HT1080 (cell line): Measurements from ENCODE around the gene TMEM266. TPM values are rescaled to one million over a fixed set of nuclear protein-coding genes. Genes with fewer than 3 reads are reported as not detected.
A peak's percentile ranks its signal among the peaks of the same experiment; 100 is the strongest.

Experiments used
- DNase-seq: peaks from one replicate; pipeline ENCODE4 v3.0.0-alpha.2; 2015; ENCODE audit warnings: low read depth
- total RNA-seq: library from RNA; depleted of rRNA; stranded (reverse); fragments of >200 nt; shearing (Covaris generic); gene quantifications from 2 replicates; pipeline ENCODE4 v1.2.3, GENCODE V29; 2014

Gene TMEM266
- total RNA-seq, 1 experiment from 2014 or later: 0.08 TPM

- no peak for DNase-seq
Measured at GRCh38 chr15:76123031-76123430, 63.2 kb downstream of the TMEM266 start.

- no peak for DNase-seq
Measured at GRCh38 chr15:76127169-76127568, 67.4 kb downstream of the TMEM266 start.

- no peak for DNase-seq
Measured at GRCh38 chr15:76127880-76128279, 68.1 kb downstream of the TMEM266 start.

- no peak for DNase-seq
Measured at GRCh38 chr15:76134537-76134936, 74.8 kb downstream of the TMEM266 start.

- no peak for DNase-seq
Measured at GRCh38 chr15:76135516-76135915, 75.7 kb downstream of the TMEM266 start.

DNA sequence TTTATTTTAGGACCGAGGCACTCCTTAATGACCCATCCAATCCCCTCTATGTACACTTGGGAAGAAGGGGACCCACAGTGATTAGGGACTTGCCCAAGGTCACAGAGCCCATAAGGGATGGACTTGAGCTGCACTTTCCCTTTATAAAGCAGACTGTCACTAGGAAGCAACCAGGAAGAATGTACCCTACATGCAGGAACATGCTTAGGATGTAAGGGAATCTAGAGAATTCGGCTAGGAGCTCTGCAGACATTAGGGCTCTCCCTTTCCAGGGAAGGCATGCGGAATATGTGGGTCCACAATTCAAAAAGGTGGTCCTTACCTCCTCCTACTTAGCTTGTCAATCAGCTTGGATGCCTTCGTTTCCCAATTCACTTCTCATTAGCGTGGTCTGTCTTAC is 78.7 kb downstream of the TMEM266 start:
- no peak for DNase-seq

- peak; percentile 68 for DNase-seq
Measured at GRCh38 chr15:76139368-76140073, 79.7 kb downstream of the TMEM266 start.

GRCh38 chr15:76140074-76140464 is 80.3 kb downstream of the TMEM266 start:
- no peak for DNase-seq

DNA sequence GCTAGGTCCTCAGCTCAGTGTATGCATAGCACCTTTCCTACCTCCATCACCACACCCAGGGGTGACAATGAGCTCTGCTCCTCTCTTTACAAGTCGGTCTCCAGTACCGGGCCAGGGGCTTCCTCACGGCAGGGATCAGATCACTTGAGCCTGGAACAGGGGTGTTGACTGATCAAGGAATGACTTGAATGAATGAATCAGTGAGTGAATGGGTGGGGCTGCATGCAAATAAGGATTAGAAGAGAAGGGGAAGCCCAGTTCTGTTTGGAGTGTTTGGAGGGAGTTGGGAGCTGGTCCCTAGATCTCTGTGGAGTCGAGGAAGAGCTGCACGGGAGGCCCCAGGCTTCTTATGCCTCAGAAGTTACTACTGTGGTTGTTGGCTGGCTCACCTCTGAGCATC is 87.0 kb downstream of the TMEM266 start:
- DNase-seq: no peak

GRCh38 chr15:76147906-76148570 is 88.3 kb downstream of the TMEM266 start:
- peak; percentile 43 for DNase-seq

DNA sequence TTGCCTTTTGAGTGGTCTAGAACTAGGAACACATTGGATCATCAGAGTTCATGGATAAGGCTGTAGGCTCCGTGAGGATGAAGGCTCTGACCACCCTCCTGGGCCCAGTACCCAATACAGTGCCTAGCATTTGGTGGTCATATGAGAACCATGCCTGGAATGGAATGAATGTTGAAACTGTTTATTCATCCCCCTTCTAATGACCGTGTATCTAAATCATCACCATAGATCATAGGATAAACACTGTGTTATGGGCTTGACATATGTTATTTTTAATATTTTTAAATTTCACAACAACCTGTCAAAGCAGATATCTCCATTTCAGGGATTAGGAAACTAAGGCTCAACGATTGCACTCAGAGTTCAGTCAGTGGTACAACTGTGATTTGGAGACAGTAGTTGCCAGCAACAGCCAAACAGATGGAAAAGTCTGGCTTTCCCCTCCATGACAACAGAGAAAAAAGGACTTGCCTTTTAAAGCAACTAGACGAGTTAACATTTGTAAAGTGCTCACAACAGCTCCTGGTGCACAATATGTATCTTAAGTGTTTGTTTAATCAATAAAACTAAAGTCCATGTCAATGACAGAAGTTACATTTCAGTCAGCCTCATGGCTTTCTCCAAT is 89.6 kb downstream of the TMEM266 start:
- no peak for DNase-seq

GRCh38 chr15:76150513-76150912 is 90.7 kb downstream of the TMEM266 start:
- no peak for DNase-seq

DNA sequence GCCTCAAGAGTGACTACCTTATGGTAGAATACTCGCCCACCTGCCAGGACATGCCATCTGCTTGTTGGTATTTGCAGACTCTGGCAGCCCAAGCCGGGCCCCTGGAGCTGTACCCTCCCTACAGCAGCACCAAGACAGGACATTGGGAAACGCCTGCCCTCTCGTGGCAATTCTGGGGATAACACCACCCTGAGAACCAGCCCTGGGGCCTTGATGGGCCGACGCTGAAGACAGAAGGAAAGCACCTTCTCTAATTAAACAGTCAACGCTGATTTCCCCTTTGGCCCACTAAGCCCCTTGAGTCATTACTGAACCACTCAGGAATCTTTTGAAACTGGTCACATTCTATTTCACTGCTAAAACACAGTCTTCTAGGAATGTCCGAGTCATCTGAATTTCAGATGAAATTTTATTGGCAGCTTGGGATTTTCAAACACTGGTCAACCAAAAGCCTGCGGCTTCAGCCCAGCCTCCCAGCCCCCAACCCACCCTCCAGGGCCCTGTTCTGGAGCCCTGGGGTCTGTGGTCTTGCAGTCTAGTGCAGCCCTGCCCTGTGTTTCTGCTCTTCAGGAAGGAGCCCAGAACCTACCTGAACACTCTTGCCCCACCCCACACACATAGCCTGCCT is 91.3 kb downstream of the TMEM266 start:
- DNase-seq: peak; percentile 73

GRCh38 chr15:76151599-76151974 is 91.8 kb downstream of the TMEM266 start:
- DNase-seq: no peak

- no peak for DNase-seq
Measured at GRCh38 chr15:76152197-76152596, 92.4 kb downstream of the TMEM266 start.

DNA sequence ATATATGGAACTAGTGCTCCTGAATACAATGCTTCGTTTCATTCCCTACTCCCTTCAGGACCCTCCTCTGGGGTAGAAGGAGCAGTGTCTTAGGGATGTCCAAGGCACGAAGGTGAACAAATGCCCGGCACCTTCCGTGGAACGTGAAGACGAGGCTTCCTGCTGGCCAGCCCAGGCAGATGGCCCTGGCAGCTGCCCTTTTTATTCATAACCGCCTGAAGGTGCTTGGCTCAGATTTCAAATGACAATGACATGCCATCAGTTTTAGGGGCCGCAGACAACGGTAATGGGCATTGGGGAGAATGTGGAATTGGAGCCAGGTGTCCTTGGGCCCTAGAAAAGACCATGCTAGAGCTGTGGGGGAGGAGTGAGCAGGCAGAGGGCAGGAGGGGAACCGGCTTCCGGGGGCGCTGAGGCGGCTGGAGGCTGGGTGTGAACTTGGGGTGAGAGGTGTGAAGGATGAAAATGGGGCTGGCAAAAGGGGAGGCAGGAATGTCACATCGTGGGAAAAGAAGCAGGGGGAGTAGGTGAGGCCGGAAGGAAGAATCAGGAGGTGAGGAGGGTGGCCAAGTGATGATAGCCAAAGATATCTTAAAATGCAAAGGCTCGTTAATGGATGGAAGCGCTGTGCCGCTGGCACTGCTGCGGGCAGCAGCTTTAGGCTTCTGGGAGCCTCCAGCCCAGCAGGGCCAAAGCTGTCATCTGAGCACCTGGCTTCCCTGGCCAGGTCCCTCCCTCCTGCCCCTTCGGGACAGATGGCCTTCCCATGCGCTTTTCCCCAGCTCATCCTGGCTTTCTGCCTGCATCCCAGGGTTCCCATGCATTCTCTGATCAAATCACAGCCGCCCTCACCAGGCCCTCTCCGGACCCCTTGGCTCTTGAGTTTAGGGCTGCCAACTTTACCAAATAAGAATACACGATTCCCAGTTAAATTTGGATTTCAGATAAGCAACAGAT is 93.7 kb downstream of the TMEM266 start:
- no peak for DNase-seq

- no peak for DNase-seq
Measured at GRCh38 chr15:76155731-76156130, 95.9 kb downstream of the TMEM266 start.

- DNase-seq: no peak
Measured at GRCh38 chr15:76158226-76158625, 98.4 kb downstream of the TMEM266 start.

DNA sequence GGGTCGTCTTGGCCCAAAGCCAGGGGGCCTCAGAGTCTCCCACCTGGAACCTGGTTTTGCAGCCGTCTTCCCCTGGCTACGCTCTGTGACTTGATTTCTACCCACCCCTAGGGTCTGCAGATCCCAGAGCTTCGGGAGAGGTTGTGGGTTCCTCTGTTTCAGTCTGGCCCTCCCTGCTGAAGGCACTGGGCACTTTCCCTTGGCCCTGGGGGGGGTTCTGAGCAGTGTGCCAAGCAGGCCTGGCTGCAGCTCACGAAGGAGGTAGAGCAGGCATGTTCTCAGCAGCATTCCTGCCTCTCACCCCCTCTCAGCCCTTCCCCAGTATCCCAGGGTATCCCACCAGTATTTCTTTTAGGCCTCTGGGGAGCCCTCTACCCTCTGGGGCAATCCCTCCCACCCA is 99.0 kb downstream of the TMEM266 start:
- no peak for DNase-seq

DNA sequence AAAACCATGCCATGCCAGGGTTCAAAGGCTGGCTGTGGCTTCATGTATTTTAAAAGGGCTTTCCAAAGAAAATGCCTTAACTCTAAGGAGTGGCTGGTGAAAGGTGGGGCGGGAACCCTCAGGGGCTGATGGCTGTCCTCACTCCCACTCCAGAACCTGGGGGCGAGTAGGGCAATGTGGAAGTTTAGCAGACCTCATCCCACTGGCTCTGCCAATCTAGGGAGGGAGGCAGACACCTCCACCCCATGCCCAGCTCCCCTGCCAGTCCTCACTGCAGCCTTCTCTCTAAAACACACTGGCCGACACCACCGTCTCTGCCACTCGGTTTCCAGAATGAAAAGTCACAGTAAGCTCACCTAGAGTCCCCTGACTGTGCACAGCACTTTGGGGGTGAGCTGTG is 99.5 kb downstream of the TMEM266 start:
- no peak for DNase-seq
